ENCODE results near the gene ZNF524.
"Not testable (repeated sequence)": the region's sequence is repeated elsewhere in the genome, so short reads cannot be mapped to it uniquely, and the experiment has no call there.

Gene ZNF524, protein sequence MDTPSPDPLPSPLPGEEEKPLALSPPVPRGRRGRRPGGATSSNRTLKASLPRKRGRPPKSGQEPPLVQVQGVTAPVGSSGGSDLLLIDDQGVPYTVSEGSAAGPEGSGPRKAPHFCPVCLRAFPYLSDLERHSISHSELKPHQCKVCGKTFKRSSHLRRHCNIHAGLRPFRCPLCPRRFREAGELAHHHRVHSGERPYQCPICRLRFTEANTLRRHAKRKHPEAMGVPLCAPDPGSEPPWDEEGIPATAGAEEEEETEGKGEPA

DNA sequence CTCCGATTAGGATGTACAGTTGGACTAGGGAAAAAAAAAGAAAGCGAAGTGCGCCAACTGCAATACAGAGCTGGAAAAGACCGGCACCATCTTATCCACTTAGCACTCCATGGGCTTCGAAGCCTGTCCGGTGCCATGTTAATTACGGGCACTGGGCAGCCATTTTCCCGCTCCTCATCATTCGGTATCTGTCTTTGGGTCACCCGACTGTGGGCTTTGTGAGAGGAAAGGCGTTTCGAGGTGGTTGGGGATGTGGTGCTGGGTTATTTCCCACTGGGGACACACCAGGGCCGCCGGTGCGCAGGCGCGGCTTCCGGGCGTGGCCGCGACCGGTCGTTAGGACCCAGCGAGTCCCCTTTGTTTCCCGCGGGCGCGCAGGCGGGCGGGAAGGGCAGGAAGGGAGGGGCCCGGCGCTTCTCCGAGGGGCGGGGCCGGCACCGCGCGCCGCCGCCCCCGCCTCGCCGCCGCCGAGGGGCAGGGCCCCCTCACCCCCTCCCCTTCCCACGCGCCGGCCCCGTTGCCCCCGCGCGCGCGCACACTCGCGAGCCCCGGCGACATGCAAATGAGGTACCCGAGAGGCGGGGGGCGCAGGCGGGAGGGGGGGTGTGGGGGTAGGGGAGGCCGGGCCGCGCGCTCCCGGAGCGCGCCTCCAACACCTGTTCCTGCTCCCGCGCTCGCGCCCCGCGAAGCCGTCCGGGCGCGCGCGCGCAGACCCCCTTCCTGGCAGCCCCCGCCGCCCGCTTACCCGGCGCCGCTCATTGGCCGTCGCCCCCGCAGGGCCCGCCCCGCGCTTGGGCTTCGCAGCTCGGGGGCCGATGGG is at the start of gene ZNF524:
Gene ZNF524 (plus strand): TSS at position 447 of the 820 bp plus-strand sequence. CDS start 1,825 bp downstream, outside the sequence.
- DNase-seq (ENCODE audit: low read depth in 2 of 2) = peak; percentile 65 to 66

DNA sequence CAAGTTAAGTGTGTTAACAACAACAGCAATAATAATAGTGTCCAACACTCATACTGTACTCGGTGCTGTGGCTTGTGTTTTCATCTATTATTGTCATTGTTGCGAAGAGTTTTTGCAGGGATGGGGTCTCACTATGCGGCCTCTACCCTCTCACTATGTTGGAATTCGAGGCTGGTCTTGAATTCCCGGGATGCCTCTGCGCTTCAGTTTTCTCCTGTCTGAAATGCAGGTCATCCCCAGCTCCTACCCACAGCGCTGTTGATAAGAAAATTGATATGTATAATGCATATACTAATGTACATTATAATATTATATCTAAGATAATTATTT is 49.8 kb upstream of the ZNF524 start:
- no peak for DNase-seq (ENCODE audit: low read depth in 2 of 2)

DNA sequence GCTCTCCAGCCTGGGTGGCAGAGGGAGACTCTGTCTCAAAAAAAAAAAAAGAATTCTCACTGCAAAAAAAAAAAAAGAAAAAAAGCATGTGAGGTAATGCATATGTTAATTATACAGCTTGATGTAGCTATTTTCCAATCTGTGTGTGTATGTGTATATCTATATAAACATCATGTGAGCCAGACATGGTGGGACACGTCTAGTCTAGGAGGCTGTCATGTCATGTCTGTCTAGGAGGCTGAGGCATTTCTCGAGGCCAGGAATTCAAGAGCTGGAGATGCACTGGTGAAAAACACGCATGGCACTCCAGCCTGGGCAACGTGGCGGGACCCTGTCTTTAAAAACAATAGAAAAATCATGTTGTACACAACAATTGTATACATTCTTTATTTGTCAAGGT is 47.9 kb upstream of the ZNF524 start:
- no peak for DNase-seq (ENCODE audit: low read depth in 2 of 2)

DNA sequence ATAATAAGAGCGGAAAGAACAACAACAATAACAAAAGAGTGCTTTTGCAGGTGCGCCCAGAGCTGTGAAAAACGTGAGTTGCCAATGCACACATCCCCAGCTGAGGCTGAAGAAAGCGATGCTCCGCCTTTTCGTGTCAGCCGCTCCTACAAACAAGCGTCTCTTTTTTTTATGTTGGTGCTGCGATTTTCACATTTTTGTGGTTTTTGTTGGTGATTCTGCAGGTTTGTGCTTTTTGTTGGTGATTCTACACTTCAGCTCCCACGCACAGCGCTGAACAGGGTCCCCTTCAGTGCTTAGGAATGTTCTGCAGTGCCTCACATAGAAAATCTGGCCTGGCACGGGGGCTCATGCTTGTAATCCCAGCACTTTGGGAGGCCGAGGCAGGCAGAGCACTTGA is 47.5 kb upstream of the ZNF524 start:
- no peak for DNase-seq (ENCODE audit: low read depth in 2 of 2)

DNA sequence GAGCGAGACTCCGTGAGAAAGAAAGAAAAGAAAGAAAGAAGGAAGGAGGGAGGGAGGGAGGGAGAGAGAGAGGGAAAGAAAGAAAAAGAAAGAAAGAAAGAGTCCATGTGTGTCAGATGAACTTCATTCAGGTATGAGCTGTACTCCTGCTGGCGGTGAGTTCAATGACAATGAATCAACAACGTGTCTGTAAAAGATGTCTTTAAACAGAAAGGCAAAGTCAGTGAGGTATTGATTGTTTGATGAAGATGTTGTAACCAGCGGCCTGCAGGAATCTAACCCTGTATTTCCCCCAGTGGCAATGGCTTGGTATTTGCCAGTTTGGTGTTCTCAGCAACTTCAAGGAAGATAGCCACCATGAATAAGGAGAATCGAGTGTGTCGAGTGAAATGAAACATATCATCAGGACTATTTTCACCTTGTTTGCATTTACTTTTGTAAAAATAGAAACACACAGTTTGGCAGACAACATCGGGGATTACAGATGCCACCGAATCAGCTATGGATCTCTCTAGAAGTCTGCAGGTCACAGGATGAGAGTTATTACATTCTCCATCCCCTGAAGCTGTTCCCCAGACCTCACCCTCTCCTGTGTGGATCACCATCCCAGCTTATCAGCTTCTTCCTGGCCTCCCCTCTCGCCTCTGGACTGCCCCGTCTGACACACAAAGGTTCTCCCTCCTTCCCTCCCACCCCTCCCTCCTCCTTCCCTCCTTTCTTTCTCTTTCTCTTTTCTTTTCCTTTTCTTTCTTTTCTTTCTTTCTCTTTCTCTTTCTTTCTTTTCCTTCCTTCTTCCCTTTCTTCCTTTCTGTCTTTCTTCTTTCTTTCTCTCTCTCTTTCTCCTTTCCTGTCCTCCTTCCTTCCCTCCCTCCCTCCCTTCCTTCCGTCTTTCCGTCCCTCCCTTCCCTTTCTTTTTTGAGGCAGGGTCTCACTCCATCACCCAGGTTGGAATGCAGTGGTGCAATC is 46.6 kb upstream of the ZNF524 start:
- no peak for DNase-seq (ENCODE audit: low read depth in 2 of 2)

DNA sequence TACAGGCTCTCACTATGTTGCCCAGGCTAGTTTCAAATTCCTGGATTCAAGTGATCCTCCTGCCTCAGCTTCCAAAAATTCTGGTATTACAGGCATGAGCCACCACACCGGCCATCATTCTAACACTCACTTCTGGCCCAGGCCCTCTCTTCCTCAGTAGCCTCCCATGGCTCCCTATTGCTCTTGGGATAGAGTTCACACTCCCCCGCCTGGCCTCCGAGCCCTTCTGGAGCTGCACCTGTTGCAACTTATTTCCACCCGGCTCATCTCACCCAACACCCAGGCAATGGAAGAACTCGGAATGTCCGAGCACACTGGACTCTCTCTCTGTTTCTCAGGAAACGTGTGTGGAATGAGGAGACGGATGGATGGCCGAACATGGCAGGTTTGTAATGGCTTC is 45.8 kb upstream of the ZNF524 start:
- DNase-seq (ENCODE audit: low read depth in 2 of 2) = no peak

DNA sequence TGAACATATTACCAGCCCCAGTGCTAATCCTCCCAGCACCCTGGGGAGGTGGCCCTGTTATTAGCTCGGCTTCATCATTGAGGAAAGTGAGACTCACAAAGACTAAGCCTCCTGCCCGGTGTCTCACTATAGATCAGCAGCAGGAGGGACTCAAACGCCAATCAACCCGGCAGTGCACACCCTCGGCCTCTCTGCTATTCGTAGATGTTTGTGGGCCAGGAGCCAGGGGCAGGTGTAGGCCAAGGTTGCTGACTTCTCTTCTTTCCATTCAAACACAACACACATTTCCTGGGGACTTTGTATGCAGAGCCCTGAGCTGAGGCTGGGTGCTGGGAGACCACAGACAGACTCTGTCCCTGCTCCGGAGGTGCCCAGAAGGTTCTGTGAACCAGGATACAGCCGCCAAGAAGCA is 45.3 kb upstream of the ZNF524 start:
- no peak for DNase-seq (ENCODE audit: low read depth in 2 of 2)

DNA sequence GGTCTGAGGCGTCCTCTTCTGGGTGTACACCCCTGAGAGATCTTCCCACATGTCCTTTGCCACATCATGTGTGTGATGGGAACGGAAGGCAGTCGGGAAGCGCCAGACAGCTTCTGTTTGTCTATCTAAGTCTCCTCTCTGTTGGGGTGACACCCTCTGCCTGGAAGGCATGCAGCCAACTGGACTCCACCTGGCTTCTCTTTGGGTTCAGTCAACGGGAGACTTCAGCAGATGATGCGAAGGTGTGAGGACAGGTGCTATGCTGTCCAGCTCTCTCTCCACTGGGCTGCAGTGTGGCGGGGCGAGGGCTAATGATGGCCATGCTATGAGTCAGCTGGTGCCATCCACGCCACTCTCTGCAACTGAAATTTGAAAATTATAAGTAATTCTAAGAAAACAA is 40.4 kb upstream of the ZNF524 start:
- no peak for DNase-seq (ENCODE audit: low read depth in 2 of 2)

DNA sequence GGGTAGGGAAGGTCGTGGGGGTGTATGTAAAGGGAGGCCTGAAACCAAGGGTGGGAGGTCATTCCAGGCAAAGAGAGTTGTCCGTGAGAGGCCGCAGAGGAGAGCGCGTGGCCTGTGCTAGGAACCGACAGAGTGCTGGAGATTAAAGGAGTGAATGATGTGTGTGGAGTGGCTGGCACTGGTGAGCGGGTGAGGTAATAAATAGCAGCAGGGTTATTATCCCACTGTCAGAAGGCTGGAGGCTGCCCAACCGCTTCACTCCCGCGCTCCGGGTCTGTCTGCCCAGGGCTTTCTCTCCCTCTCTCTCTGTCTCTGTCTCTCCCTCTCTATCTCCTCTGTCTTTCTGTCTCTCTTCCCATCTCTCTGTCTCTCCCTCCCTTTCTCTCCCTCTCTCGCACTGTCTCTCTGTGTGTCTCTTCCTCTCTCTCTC is 36.8 kb upstream of the ZNF524 start:
- no peak for DNase-seq (ENCODE audit: low read depth in 2 of 2)

DNA sequence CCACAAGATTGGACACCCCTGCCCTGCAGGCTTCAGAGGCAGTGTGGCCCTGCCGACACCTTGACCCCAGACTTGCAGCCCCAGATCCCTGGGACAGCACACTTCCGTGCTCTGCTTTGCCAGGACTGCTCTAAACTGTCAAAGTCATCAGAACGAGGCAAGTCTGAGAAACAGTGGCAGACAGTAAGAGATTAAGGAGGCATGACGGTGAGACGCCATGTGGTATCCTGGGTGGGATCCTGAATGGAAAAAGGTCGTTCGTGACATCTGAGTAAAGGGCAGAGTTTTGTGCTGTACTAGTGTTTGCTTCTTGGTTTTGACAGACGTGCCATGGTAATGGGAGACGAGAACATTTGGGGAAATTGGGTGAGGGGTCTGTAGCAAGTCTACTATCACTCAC is 33.3 kb upstream of the ZNF524 start:
- DNase-seq (ENCODE audit: low read depth in 2 of 2) = no peak

DNA sequence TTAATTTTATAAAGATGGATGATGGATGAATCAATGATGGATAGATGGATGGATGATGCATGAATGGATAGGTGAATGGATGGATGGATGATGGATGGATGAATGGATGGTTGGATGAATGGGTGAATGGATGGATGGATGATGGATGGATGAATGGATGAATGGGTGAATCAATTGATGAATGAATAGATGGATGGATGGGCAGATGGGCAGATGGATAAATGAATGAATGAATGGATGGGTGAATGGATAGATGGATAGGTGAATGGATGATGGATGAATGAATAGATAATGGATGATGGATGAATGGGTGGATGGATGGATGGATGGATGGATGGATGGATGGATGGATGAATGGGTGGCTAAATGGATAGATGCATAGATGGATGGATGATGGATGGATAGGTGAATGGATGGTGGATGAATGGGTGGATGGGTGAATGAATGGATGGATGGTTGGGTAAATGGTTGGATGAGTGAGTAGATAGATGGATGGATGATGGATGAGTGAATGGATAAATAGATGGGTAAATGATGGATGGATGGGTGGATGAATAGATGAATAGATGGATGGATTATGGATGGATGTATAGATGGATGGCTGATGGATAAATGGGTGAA is 32.3 kb upstream of the ZNF524 start:
- DNase-seq (ENCODE audit: low read depth in 2 of 2) = no peak

DNA sequence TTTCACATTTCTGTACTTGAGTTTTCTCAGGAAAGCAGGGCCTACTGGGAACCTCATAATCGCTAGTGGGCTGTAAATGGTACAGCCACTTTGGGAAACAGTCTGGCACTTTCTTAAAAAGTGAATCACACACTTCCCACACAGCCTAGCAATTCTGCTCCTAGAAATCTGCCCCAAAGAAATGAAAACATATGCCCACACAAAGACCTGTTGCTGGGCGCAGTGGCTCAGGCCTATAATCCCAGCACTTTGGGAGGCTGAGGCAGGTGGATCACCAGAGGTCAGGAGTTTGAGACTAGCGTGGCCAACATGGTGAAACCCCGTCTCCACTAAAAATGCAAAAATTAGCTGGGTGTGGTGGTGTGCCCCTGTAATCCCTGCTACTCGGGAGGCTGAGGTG is 30.6 kb upstream of the ZNF524 start:
- not testable (repeated sequence) for DNase-seq (ENCODE audit: low read depth in 2 of 2)

DNA sequence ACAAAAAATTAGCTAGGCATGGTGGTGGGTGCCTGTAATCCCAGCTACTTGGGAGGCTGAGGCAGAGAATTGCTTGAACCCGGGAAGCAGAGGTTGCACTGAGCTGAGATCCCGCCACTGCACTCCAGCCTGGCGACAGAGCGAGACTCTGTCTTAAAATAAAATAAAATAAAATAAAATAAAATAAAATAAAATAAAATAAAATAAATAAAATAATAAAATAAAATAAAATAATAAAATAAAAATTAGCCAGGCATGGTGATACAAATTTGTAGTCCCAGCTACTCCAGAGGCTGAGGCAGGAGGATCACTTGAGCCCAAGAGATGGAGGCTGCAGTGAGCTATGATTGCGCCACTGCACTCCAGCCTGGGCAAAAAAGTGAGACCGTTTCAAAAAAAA is 26.2 kb upstream of the ZNF524 start:
- not testable (repeated sequence) for DNase-seq (ENCODE audit: low read depth in 2 of 2)

DNA sequence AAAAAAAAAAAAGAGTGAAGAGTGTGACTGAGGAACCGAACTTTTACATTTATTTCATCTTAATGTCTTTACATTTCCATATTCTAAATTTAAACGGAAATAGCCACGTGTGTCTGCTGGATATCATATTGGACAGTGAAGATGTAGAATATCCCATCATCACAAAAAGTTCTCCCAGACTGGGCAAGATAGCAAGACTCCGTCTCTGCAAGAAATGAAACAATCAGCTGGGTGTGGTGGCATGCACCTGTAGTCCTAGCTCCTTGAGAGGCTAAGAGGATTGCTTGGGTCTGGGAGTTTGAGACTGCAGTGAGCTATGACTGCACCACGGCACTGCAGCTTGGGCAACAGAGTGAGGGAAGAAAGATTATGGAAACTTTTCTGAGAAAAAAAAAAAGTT is 23.3 kb upstream of the ZNF524 start:
- no peak for DNase-seq (ENCODE audit: low read depth in 2 of 2)

DNA sequence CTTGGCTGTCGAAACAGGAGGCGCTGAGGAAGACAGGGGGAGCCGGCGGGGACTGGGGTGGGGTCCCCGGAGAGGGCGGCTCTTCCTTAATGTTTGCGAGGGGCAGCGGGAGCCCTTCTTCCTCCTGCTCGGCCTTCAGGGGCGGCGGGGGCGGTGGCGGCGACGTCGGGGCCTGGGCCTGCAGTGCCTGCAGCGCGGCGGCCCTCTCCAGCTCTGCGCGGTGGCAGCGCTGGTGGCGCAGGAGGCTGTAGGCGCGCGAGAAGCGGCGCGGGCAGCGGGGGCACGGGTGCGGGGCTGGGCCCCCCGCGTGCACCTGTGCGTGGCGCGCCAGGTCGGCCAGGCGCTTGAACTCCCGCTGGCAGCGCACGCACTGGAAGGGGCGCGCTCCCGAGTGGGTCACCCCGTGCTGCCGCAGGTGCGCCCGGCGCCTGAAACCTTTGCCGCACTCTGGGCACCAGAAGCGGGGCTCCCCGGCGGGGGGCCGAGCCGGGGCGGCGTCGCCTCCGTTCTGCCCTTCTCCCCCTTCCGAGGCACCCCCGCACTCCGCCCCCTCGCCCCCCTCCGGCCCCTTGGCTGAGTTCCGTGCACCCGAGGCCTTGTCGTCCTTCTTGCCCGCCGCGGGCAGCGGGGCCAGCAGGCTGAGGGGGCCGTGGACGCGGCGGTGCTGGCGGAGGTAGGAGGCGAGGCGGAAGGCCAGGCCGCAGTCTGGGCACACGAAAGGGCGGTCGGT is 21.9 kb upstream of the ZNF524 start:
- no peak for DNase-seq (ENCODE audit: low read depth in 2 of 2)

DNA sequence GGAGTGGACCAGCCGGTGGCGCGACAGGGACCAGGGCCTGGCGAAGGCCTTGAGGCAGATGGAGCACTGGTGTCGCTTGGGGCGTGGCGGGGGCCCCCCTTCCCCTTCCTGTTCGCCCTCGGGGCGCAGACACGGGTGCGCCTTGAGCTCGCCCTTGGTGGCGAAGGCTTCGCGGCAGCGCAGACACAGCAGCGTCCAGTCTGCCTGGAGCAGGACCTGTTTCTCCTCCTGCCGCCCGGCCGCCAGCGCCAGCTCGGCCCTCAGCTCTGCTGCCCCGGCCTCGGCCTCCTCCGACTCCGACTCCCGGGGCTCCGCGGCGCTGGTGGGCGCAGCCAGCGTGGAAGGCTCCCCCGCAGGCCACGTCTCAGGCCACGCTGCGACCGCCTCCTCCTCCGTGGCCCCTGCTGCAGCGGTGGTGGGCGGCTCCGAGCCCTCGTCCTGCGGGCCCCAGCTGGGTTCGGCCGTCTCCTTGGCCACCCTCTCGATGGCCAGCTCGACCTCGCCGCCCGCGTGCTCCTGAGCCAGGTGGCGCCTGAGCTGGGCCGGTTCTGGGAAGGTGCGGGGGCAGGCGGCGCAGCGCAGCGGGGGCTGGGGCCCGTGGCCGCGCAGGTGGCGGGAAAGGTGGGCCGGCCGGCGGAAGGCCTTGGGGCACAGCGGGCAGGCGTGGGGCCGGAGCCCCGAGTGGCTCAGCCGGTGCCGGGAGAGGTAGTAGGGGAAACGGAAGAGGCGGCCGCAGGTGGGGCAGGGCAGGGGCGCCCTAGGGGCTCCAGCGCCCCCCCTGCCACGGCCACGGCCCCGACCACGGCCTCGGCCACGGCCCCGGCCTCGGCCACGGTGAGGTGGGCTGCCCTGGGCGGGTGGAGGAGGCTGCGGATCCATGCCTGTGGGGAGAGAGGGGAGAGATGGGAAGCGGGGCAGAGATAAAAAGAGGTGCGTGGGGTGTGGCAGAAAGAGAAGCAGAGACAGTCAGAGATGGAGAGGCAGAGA is 21.0 kb upstream of the ZNF524 start:
- DNase-seq (ENCODE audit: low read depth in 2 of 2) = no peak

DNA sequence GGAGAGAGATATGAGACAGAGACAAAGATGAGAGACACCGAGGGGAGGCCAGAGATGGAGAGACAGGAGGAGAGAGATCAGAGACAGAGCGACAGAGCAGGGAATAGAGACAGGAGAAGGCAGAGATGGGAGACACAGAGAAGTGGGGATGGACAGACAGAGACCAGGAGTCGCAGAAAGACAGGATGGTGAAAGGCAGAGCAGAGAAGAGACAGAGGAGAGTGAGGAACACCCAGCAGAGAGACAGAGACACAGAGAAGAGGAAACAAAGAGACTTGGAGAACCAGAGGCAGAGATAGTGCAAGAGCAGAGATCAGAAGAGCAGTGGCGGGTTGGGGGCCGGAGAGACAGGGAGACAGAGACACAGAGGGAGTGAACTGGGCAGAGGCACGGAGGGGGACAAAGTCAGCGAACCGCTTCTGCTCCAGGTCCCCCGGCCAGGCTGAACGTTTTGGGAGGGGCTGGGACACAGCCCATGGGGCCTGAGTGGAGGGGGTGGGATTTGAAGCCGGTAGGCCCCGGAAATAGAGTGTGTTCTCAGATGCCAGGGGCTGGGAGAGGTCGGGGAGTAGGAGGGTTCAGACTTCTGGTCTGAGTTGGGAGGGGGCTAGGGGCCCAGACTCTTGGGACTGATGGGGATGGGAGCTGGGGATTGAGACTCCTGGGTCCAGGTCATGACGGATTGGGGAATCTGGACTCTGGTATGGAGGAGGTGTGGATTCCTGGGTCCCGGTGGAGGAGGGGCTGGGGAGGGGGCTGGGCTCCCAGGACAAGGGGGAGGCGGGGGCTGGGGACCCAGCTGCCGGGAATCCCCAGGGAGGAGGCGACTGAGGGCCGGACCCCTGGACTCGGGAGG is 20.1 kb upstream of the ZNF524 start:
- no peak for DNase-seq (ENCODE audit: low read depth in 2 of 2)

DNA sequence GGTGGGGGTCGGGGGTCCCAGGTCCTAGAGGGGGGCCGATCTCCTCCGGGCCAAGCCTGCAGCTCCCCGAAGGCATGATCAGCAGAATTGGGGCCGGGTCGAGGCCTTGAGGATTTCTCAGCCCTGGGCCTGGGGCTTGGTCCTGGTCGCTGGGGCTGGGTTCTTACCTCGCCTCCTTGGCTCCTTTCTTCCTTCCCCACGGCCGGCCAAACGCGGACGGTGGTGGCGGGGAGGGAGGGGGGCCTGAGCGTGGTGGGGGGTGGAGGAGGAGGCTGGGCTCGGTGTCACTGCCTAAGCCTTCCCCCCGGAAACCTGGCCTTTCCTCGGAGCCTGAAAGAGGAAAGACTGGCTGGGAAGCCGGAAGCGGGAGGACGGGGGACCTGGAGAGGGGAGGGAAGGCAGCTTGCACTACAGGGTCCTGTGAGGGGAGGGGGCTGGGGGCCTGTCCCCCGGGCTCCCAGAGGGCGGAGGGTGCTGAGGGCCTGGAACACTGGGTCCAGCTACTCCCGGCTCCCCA is 19.4 kb upstream of the ZNF524 start, which contains the start of gene ZNF579:
Gene ZNF579 (minus strand): TSS at position 221 of the 517 bp plus-strand sequence. CDS start 1,209 bp downstream, outside the sequence.
- peak; percentile 41 to 55 for DNase-seq (ENCODE audit: low read depth in 2 of 2)

All from activated CD8-positive, alpha-beta memory T cell treated with anti-CD3 and anti-CD28 coated beads for 4 hours (primary cell).